HepG2 (cell line): ENCODE measurements around the gene UQCRC2. TPM values are rescaled to one million over a fixed set of nuclear protein-coding genes. Genes with fewer than 3 reads are reported as not detected.

Experiments
- AKAP8 ChIP-seq: sonication (generic); formaldehyde crosslinking; IDR thresholded peaks from 2 replicates; pipeline ENCODE4 v1.5.1; 2020; ENCODE audit warnings: mild to moderate bottlenecking, missing genetic modification reagents
- ATM ChIP-seq: fragments of 450-650 bp; IDR thresholded peaks from 2 replicates; pipeline ENCODE4 v1.7.1; 2017; ENCODE audit warnings: mild to moderate bottlenecking, borderline replicate concordance
- BRF2 ChIP-seq: sonication (generic); formaldehyde crosslinking; IDR thresholded peaks from 2 replicates; pipeline ENCODE4 v1.8.1; 2022; ENCODE audit warnings: mild to moderate bottlenecking, missing genetic modification reagents
- CBFB ChIP-seq: sonication (generic); formaldehyde crosslinking; IDR thresholded peaks from 2 replicates; pipeline ENCODE4 v1.4.0; 2020; ENCODE audit warnings: missing genetic modification reagents
- CEBPB ChIP-seq: IDR thresholded peaks from 2 replicates; pipeline ENCODE4 v1.6.1; 2011; ENCODE audit warnings: low read depth, low read length, improper control_type of control experiment, borderline replicate concordance
- CENPBD1 ChIP-seq: sonication (generic); formaldehyde crosslinking; IDR thresholded peaks from 2 replicates; pipeline ENCODE4 v1.8.0; 2022; ENCODE audit warnings: missing genetic modification reagents, low read depth, mild to moderate bottlenecking, borderline replicate concordance
- CENPX ChIP-seq: sonication (generic); formaldehyde crosslinking; IDR thresholded peaks from 2 replicates; pipeline ENCODE4 v1.9.0; 2021; ENCODE audit warnings: mild to moderate bottlenecking, missing genetic modification reagents, moderate library complexity
- CREM ChIP-seq, 2 experiments: sonication (generic) in 1 of 2; formaldehyde crosslinking in 1 of 2; IDR thresholded peaks; 2 replicates each; pipeline versions ENCODE4 v1.4.0 to v1.6.1; 2016 to 2020; ENCODE audit warnings: antibody characterized with exemption in 1 of 2, mild to moderate bottlenecking in 1 of 2, missing genetic modification reagents in 1 of 2
- ETV6 ChIP-seq: sonication (generic); formaldehyde crosslinking; conservative IDR thresholded peaks from 2 replicates; pipeline ENCODE4 v1.4.0; 2020; ENCODE audit warnings: missing genetic modification reagents
- FIP1L1 ChIP-seq: fragments of 200-400 bp; formaldehyde crosslinking; IDR thresholded peaks from 2 replicates; pipeline ENCODE4 v1.6.1; 2018; ENCODE audit warnings: low read depth, mild to moderate bottlenecking, low read length, moderate library complexity, borderline replicate concordance; ENCODE audit not compliant: insufficient read depth
- HMGXB4 ChIP-seq, 2 experiments: sonication (generic) in 1 of 2; formaldehyde crosslinking in 1 of 2; IDR thresholded peaks; 2 replicates each; pipeline versions ENCODE4 v1.4.0 to v1.6.1; 2018 to 2020; ENCODE audit warnings: missing genetic modification reagents in 2 of 2, borderline replicate concordance in 1 of 2, low read depth in 1 of 2, mild to moderate bottlenecking in 1 of 2, missing biosample characterization in 1 of 2
- IKZF4 ChIP-seq: sonication (generic); formaldehyde crosslinking; IDR thresholded peaks from 2 replicates; pipeline ENCODE4 v1.5.1; 2020; ENCODE audit warnings: borderline replicate concordance, mild to moderate bottlenecking, low read depth, missing genetic modification reagents; ENCODE audit errors: not compliant biosample characterization
- PAF1 ChIP-seq: IDR thresholded peaks from 2 replicates; pipeline ENCODE4 v1.6.1; 2016; ENCODE audit warnings: missing genetic modification reagents, missing compliant biosample characterization
- SMARCC2 ChIP-seq: fragments of 450-650 bp; IDR thresholded peaks from 2 replicates; pipeline ENCODE4 v1.6.1; 2017; ENCODE audit warnings: antibody characterized with exemption, mild to moderate bottlenecking
- SOX5 ChIP-seq: IDR thresholded peaks from 2 replicates; pipeline ENCODE4 v1.6.1; 2016; ENCODE audit warnings: borderline replicate concordance
- SP140L ChIP-seq: sonication (generic); formaldehyde crosslinking; IDR thresholded peaks from 2 replicates; pipeline ENCODE4 v1.4.0; 2020; ENCODE audit warnings: missing genetic modification reagents, borderline replicate concordance
- SUZ12 ChIP-seq: fragments of 150-350 bp; IDR thresholded peaks from 2 replicates; pipeline ENCODE4 v1.6.1; 2014; ENCODE audit warnings: low read depth, low read length
- TARDBP ChIP-seq: sonication (generic); formaldehyde crosslinking; IDR thresholded peaks from 2 replicates; pipeline ENCODE4 v1.8.0; 2022; ENCODE audit warnings: mild to moderate bottlenecking, missing genetic modification reagents
- THYN1 ChIP-seq: sonication (generic); formaldehyde crosslinking; IDR thresholded peaks from 2 replicates; pipeline ENCODE4 v1.8.1; 2023; ENCODE audit warnings: low read depth, mild to moderate bottlenecking, moderate library complexity, missing genetic modification reagents, borderline replicate concordance
- ZKSCAN1 ChIP-seq: fragments of 150-350 bp; IDR thresholded peaks from 2 replicates; pipeline ENCODE4 v1.6.1; 2014; ENCODE audit warnings: low read length
- ZNF550 ChIP-seq: sonication (generic); formaldehyde crosslinking; IDR thresholded peaks from 2 replicates; pipeline ENCODE4 v1.4.0; 2020; ENCODE audit warnings: mild to moderate bottlenecking, missing genetic modification reagents, borderline replicate concordance
- ZNF563 ChIP-seq: sonication (generic); formaldehyde crosslinking; IDR thresholded peaks from 2 replicates; pipeline ENCODE4 v1.8.0; 2022; ENCODE audit warnings: mild to moderate bottlenecking, moderate library complexity, missing genetic modification reagents
- ZNF629 ChIP-seq: sonication (generic); formaldehyde crosslinking; conservative IDR thresholded peaks from 2 replicates; pipeline ENCODE4 v1.5.0; 2020; ENCODE audit warnings: missing genetic modification reagents
- ZSCAN31 ChIP-seq: sonication (generic); formaldehyde crosslinking; IDR thresholded peaks from 2 replicates; pipeline ENCODE4 v1.5.0; 2020; ENCODE audit warnings: low read depth, mild to moderate bottlenecking, missing genetic modification reagents
- polyA plus RNA-seq, 8 experiments: library from polyadenylated mRNA; depleted of rRNA in 3 of 8; stranded (reverse) in 7 of 8; unstranded in 1 of 8; fragments of >200 nt; fragmentation: Illumina TruSeq in 4 of 8; extraction: Trizol in 4 of 8; gene quantifications; 2 replicates each; pipeline versions ENCODE4 v1.2.1 to v1.2.3, GENCODE V29; 2011 to 2016; ENCODE audit warnings: low read depth in 4 of 8, missing spikeins in 1 of 8, mixed read lengths in 1 of 8; ENCODE audit not compliant: insufficient read depth in 1 of 8
- total RNA-seq, 5 experiments: library from RNA; depleted of rRNA; stranded (reverse); fragments of >200 nt; fragmentation: Illumina TruSeq; extraction: Trizol; gene quantifications; 2 replicates each; pipeline ENCODE4 v1.2.3, GENCODE V29; 2016; ENCODE audit warnings: low read depth in 1 of 5
- TF ChIP-seq, protein P1 (sequence below): IDR thresholded peaks from 2 replicates; pipeline ENCODE4 v1.6.1; 2016; ENCODE audit warnings: missing compliant biosample characterization, missing genetic modification reagents, borderline replicate concordance

UQCRC2 gene
- total and polyA plus RNA-seq, 2 of the 13 experiments (the other 11 are each of a cell fraction or from before 2014, with no cell fraction given): 442 to 536 TPM

- no peak; the same call in 1 of the 2 replicates for TF ChIP-seq SP140L (CRISPR knock-in tag)
- no peak for TF ChIP-seq FIP1L1
- peak; percentile 88; the same call in 1 of the 2 replicates for TF ChIP-seq BRF2 (CRISPR knock-in tag)
- no peak for TF ChIP-seq SMARCC2
- peak; percentile 80 to 91 for TF ChIP-seq HMGXB4 (CRISPR knock-in tag; IDR thresholded peaks at IDR 0.05; ENCODE audit: borderline replicate concordance in 1 of 2, low read depth in 1 of 2)
- TF ChIP-seq THYN1 (CRISPR knock-in tag): no peak
- TF ChIP-seq IKZF4 (CRISPR knock-in tag): peak; percentile 80
- no peak; the same call in 1 of the 2 replicates for TF ChIP-seq SOX5 (CRISPR knock-in tag)
- TF ChIP-seq ZNF550 (CRISPR knock-in tag): no peak
- TF ChIP-seq CBFB (CRISPR knock-in tag): peak; percentile 58
- no peak for TF ChIP-seq ATM
- TF ChIP-seq, protein P1, sequence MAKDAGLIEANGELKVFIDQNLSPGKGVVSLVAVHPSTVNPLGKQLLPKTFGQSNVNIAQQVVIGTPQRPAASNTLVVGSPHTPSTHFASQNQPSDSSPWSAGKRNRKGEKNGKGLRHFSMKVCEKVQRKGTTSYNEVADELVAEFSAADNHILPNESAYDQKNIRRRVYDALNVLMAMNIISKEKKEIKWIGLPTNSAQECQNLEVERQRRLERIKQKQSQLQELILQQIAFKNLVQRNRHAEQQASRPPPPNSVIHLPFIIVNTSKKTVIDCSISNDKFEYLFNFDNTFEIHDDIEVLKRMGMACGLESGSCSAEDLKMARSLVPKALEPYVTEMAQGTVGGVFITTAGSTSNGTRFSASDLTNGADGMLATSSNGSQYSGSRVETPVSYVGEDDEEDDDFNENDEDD (CRISPR knock-in tag): peak; percentile 74
- TF ChIP-seq CENPBD1 (CRISPR knock-in tag): no peak
- TF ChIP-seq CENPX: no peak
- peak; percentile 91 for TF ChIP-seq CREM (IDR thresholded peaks at IDR 0.05)
- no peak for TF ChIP-seq CREM (CRISPR knock-in tag; IDR thresholded peaks at IDR 0.05)
- TF ChIP-seq SUZ12: no peak
- TF ChIP-seq ZKSCAN1: peak; percentile 32; the same call in 1 of the 2 replicates
- peak; percentile 89; the same call in 1 of the 2 replicates for TF ChIP-seq TARDBP (CRISPR knock-in tag)
- no peak for TF ChIP-seq CEBPB
- no peak; the same call in 1 of the 2 replicates for TF ChIP-seq ETV6 (CRISPR knock-in tag)
- TF ChIP-seq PAF1 (CRISPR knock-in tag): no peak
- TF ChIP-seq AKAP8 (CRISPR knock-in tag): 0 out of 2 replicates have a peak, but pooled peaks have one; percentile 38
- TF ChIP-seq ZNF629: 0 out of 2 replicates have a peak, but pooled peaks have one; percentile 27
- peak; percentile 42; the same call in 1 of the 2 replicates for TF ChIP-seq ZNF563
- TF ChIP-seq ZSCAN31 (CRISPR knock-in tag): peak; percentile 97
Observed at GRCh38 chr16:21952793-21953540, at the start of gene UQCRC2 (continued).
